ENCODE data around the gene GMPR. TPM values are rescaled to one million over a fixed set of nuclear protein-coding genes. Genes with fewer than 3 reads are reported as not detected.
"Not testable (repeated sequence)": the region's sequence is repeated elsewhere in the genome, so short reads cannot be mapped to it uniquely, and the experiment has no call there.

The GMPR gene
- total RNA-seq, 1 donor from 2014 or later, result 0.49 TPM

- intact Hi-C loops (cut with micrococcal nuclease), result no loop called here
Measured at GRCh38 chr6:16244869-16245451, 6.6 kb downstream of the GMPR start.

- intact Hi-C loops (cut with micrococcal nuclease), result no loop called here
Measured at GRCh38 chr6:16248271-16248853, 10.0 kb downstream of the GMPR start.

- intact Hi-C loops (cut with micrococcal nuclease), result no loop called here
Measured at GRCh38 chr6:16249971-16250370, 11.6 kb downstream of the GMPR start.

GRCh38 chr6:16251706-16252105 lies 13.3 kb downstream of the GMPR start:
- intact Hi-C loops (cut with micrococcal nuclease), result no loop called here

GRCh38 chr6:16252686-16253299 lies 14.4 kb downstream of the GMPR start:
- intact Hi-C loops (cut with micrococcal nuclease), result no loop called here

- intact Hi-C loops (cut with micrococcal nuclease), result no loop called here
Measured at GRCh38 chr6:16253399-16254144, 15.2 kb downstream of the GMPR start.

GRCh38 chr6:16254535-16254934 lies 16.1 kb downstream of the GMPR start:
- intact Hi-C loops (cut with micrococcal nuclease), result no loop called here

- intact Hi-C loops (cut with micrococcal nuclease), result no loop called here
Measured at GRCh38 chr6:16256781-16257180, 18.4 kb downstream of the GMPR start.

GRCh38 chr6:16257999-16258708 lies 19.8 kb downstream of the GMPR start:
- intact Hi-C loops (cut with micrococcal nuclease), result no loop called here

- intact Hi-C loops (cut with micrococcal nuclease), result no loop called here
Measured at GRCh38 chr6:16258709-16259075, 20.3 kb downstream of the GMPR start.

GRCh38 chr6:16259604-16260003 lies 21.2 kb downstream of the GMPR start:
- intact Hi-C loops (cut with micrococcal nuclease), result not testable (repeated sequence)

GRCh38 chr6:16260602-16261001 lies 22.2 kb downstream of the GMPR start:
- intact Hi-C loops (cut with micrococcal nuclease), result not testable (repeated sequence)

- intact Hi-C loops (cut with micrococcal nuclease), result not testable (repeated sequence)
Measured at GRCh38 chr6:16262773-16263172, 24.4 kb downstream of the GMPR start.

GRCh38 chr6:16263464-16264099 lies 25.2 kb downstream of the GMPR start:
- intact Hi-C loops (cut with micrococcal nuclease), result not testable (repeated sequence)

GRCh38 chr6:16264785-16265184 lies 26.4 kb downstream of the GMPR start:
- intact Hi-C loops (cut with micrococcal nuclease), result no loop called here

- intact Hi-C loops (cut with micrococcal nuclease), result no loop called here
Measured at GRCh38 chr6:16265351-16266341, 27.3 kb downstream of the GMPR start.

- intact Hi-C loops (cut with micrococcal nuclease), result no loop called here
Measured at GRCh38 chr6:16267428-16268263, 29.3 kb downstream of the GMPR start.

GRCh38 chr6:16269442-16270070 lies 31.2 kb downstream of the GMPR start:
- intact Hi-C loops (cut with micrococcal nuclease), result not testable (repeated sequence)

Measured in T-helper 1 cell treated with Interleukin-12 subunit alpha and Interleukin-12 subunit beta and Interleukin-4 antibody, amounts not matched to agents 30 ng/mL and 1 ng/mL, for 36 hours (primary cell).